ENCODE measurements around the gene HDAC10.

The HDAC10 gene

DNA sequence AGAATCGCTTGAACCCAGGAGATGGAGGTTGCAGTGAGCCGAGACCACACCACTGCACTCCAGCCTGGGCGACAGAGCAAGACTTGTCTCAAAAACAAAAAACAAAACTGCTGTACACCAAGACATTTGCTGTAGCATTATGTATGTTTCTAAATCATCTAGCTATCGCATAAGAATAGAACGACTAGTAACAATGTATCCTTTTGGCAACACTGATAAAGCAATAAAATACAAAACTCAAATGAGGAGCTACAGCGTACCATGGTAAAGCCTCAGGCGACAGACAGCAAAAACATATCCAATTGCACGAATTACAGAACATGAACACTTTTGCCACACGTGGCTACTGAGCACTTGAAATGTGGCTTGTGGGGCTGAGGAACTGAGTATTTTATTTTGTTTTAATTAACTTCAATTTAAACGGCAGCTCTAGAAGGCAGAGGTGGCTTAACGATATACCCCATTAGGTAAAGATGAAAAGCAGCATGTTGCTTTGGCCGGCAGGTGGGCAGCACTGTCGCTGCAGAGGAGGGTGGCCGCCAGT is 8.6 kb downstream of the HDAC10 start:
- no peak for DNase-seq (ENCODE audit: low read depth in 2 of 2)

DNA sequence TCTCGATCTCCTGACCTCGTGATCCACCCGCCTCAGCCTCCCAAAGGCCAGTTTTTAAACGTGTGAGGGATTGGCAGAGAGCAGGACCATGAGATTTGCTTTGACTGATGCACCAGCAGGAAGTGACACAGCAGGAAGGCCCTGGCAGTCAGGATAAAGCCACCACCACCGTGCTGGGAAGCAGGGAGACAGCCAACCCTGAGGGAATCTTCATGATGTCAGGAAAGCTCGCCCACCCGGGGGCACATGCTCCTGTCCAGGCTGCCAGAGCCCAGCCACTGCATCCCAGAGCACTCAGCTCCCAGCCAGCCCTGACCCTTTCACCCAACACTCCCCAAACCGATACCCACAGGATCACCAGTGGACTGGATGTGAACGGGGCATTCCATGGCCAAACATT is 12.3 kb downstream of the HDAC10 start:
- no peak for DNase-seq (ENCODE audit: low read depth in 2 of 2)

DNA sequence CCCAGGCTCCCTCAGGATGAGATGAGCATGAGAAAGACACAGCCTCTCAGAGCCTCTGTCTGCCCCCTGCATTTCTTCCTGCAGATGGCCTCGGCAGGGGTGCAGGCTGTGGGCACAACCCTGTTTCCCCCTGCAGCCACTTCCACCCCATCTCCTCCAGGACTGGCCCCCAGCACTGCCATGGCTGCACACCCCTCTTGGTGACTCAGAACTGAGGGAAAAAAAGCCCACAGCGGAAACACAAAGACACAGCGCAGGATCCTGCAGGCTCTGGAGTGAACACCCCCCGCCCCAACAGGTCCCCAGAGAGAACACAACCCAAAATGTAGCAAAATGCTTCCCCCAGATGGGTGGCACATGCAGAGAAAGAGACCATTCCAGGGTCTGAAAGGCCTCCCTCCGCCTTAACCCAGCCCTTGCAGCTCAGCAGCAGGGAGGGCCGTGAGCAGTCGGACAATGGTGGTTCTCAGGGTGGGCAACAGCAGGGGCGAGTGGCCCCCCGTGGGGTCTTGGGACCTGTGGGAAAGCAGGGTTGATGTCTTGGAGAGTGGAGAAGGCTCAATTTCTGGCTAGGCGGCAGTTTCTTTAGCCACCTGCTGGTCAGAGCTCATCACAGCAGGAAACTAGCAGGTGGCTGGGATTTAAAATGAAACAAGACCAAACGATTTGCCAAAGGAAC is 14.2 kb downstream of the HDAC10 start:
- DNase-seq (ENCODE audit: low read depth in 2 of 2) = no peak

DNA sequence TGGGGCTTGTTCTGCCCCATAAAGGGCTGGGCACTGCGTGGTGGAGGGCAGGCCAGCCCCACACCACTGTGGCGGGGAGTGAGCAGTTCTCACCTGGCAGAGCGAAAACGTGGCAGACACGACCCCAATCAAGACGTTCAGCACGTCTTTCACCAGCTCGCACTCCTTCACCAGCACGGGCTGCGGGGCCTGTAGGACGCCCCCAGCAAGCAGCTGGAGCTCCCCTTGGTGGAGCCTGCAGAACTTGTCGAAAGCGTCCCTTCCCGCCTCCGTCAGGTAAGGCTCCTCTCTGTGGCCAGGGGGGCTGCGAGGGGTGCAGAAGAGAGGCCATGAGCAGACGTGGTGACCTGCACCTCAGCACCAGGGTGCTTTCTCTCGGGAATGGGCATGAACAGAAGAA is 17.8 kb downstream of the HDAC10 start:
- DNase-seq (ENCODE audit: low read depth in 2 of 2) = no peak

DNA sequence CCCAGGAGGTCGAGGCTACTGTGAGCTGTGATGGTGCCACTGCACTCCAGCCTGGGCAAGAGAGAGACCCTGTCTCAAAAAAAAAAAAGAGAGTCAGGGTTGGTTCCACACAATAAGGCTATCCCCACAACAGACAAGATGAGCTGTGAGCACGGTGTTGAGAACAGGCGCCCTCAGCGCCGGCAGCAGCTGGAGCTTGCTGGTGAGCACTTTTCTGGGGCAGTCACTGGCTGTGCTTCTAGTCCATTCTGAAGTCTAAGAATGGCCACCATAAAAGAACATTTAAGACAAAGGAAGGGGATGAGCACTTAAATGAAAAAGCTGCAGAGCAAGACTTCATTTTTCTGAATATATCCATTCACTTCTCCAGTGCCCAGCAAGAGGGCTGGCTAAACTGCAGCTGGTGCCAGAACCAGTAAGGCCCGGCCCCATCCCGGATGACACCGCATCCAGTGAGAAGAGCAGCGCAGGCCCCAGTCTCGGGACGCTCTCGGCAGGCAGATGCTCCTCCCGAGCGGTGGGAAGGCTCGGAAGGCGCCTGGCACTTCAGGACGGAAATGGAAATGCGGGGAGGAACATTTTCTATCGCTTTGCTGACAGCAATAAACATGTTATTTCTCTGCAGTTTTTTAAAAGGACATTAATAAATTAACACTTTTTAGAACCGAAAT is 18.4 kb downstream of the HDAC10 start:
- DNase-seq (ENCODE audit: low read depth in 2 of 2) = no peak

DNA sequence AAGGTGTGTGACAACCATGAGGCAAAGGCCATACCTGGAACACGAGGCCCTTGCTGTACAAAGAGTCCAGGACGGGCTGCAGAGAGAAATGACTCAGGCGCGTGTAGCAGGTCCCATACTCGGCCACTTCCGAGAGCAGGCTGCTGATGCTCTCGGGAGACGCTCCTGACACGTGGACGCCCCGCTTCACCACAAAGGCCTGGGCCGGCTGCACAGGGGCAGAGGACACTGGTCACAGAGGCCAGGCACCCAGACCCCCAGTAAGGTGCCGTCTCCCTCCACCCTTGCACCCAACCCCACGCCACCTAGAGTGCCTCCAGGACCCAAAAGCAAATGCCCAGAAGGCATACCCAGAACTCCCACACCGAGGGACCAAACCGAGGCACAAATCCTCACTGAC is 21.7 kb downstream of the HDAC10 start:
- DNase-seq (ENCODE audit: low read depth in 2 of 2) = no peak

DNA sequence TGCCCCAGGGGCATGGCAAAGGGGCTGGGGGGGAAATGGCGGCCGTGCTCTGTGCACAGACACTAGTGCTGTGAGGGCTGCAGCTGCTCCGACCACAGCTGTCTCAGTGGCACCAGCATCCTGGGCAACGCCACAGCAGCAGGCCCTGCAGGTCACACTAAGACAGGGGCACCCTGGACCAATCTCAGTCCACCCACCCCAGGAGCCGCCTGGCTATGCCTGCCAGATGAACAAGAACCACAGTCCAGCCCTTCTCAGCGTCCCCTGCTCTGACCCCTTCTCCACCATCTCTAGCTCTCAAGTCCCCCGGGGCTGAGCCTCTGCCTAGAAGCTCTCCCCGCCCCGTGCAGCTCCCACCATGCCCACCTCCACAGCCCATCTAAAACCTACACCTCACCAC is 22.7 kb downstream of the HDAC10 start:
- DNase-seq (ENCODE audit: low read depth in 2 of 2) = no peak

DNA sequence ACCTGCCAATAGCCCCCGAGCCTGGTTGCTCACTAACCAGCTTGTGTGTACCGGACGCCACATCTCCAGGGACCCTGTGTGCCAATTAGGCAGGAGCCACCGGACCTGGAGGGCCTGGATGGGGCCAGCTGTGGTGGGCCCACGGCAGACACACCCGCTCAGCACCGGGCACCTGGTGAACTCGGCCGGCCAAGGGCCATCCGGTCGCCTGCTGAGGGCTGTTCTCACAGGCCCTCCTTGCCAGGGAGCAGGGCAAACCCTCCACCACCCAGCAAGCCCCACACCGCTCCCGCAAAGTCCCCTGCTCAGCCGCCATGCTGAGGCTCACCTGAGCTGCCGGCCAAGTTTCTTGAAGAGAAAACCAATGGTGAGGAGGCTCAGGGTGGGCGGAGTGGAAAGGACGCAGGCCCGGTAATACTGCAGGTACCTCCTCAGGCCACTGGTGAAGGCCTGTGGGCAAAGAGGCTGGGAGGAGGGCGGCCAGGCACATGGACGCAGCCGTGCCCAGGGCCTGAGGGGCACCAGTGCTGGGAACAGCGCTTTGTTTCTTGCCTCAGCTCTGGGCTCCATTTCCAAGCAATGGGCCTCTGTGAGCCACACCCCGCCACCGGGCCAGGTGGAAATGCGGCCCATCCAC is 23.4 kb downstream of the HDAC10 start:
- no peak for DNase-seq (ENCODE audit: low read depth in 2 of 2)

DNA sequence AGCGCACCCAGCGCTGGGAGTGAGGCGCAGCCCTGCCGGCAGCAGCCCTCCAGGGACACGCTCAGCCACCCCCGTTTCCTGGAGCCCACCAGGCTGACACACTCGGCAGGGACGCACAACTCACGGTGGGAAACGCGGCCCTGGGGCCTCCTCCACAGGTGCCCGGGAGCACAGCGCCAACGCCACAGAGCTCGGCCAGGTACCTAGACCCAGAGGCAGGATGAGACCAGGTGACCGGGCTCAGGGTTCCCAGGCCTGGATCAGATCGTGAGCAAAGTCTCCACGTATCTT is 24.2 kb downstream of the HDAC10 start:
- no peak for DNase-seq (ENCODE audit: low read depth in 2 of 2)

DNA sequence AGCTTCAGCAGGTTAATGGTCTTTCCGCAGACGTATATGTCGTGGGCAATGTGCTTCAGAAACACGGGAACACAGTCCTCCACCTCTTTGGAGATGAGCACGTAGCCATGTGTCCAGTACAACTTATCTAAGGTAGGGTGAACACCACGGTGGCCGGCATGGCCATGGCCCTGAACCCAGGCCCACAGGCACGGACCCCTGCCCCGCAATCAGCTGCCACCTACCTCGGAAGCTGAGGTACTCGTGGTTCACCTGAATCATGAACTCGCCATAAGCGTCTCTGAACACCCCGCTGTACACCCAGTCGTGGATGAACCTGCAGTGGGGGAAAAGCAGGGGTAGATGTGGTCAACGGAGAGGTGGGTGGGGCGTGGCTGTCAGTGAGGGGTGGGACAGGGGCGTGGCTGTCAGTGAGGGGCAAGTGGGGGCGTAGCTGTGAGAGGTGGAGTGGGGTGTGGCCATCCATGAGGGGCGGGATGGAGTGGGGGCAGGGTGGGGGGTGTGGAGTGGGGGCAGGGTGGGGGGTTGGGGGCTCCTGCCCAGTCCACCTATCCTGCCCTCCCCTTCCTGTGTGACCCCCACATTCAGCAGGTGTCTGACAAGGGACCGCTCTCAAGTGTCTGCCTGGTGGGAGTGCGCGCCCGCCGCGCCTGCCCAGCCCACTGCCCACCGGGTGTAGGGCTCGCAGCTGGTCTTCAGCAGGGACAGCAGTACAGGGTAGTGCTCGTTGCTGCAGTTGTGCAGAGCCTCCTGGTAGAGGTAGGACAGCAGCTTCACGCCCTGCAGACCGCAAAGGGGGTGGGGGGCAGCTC is 24.8 kb downstream of the HDAC10 start:
- no peak for DNase-seq (ENCODE audit: low read depth in 2 of 2)

DNA sequence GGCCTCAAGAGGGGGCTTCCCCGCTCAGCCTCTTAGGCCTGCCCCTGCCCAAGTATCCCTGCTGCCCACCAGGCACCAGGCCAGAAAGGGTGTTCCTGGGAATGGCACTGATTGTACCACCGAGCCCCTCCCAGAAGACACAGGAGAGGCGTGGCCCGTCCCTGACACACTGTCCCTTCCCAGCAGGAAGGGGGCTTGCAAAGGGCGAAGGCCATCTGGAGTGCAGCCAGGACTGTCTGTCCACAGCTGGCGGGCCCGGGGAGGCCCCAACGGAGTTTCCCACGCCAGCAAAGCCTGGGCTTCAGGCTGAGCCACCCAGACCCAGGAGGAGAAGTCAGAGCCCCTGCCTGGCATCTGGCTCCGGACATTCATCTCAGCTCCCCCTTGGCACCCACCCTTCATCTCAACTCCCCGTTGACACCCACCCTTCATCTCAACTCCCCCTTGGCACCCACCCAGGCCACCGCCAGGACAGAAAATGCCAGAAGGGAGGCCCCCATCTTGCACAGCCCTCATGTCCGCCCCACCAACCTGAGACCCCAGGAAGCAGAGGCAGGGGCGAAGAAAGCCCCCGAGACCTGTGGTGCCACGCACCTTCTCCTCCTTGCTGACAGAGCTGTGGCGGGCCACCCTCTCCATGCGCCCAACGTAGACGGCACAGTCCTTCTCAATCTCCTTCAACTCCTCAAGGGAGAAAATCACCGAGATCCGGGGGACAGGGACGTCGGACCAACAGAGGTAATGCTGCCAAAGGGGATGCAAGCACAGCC is 25.7 kb downstream of the HDAC10 start:
- no peak for DNase-seq (ENCODE audit: low read depth in 2 of 2)

DNA sequence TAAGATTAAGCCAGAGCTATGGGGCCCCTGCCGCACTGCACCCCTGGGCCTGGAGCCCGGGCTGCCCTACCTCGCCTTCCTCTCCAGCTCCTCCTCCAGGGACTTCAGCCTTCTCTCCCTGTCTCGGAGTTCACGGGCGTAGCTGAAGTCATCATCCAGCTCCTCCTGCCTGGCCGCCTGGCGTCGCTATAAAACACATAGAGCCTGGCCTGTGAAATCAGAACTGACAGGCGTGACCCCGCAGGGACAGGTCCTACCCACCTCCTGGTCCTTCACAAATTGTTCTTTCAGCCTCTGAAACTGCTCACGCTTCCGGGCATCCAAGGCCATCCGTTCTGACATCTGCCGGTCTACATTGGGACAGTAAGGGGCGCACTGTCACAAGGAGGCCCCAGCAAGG is 27.0 kb downstream of the HDAC10 start:
- DNase-seq (ENCODE audit: low read depth in 2 of 2) = no peak

DNA sequence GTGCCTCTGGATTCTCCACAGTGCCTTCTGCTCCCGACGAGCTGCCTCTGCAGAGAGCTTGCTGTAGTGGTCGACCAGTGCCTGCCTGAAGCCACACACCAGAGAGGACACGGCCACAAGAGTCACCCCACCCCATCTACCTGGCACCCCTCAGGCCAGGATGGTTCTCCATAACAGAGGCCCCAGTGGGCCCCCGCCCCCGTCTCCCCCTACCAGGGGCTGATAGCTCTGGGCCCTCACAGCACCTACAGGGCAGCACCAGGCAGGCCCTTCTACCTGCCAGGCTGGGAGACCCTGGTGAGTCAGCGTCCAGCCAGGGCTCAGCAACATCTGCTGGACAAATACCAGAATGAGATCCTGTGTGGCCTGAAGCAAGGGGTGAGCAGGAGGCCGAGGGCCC is 28.6 kb downstream of the HDAC10 start:
- no peak for DNase-seq (ENCODE audit: low read depth in 2 of 2)

DNA sequence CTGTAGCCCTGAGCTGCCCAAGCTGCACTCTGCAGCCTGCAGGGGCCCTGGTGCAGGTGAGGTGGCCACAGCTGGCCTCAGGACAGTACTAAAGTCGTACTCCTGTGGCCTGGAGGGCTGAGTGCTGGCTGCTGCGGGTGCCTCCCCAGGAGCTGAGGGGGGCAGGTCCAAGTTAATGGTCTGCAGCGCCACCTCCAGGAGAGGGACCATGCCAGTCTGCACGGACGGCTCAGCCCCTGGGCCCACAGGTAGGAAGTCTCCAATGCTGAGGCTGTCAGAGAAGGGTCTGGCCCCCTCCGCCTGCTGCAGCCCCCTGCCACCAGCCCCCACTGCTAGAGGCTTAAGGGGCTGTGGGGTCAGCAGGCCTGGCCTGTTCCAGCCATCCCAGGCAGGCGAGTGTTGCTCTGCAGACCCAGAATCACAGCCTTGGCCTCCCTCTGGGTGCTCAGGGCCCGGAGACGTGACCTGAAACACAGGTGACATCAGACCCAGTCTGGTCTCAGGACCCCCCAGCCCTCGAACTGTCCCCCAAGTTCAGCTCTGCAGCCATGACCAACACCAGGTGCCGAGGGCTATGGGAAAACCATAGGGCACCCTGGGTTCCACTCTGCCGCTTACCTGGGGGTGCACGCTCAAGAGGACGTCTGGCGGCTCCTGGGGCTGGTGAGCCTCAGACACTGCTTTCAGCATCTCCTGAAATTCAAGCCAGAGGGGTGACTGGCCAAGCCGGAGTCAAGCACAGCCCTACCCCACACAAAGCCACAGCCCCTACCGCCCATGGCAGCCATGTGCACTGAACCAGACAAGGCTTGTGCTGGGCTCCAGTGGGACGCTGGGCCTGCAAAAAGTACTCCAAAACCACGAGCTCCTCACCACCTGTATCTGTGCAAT is 29.4 kb downstream of the HDAC10 start:
- no peak for DNase-seq (ENCODE audit: low read depth in 2 of 2)

DNA sequence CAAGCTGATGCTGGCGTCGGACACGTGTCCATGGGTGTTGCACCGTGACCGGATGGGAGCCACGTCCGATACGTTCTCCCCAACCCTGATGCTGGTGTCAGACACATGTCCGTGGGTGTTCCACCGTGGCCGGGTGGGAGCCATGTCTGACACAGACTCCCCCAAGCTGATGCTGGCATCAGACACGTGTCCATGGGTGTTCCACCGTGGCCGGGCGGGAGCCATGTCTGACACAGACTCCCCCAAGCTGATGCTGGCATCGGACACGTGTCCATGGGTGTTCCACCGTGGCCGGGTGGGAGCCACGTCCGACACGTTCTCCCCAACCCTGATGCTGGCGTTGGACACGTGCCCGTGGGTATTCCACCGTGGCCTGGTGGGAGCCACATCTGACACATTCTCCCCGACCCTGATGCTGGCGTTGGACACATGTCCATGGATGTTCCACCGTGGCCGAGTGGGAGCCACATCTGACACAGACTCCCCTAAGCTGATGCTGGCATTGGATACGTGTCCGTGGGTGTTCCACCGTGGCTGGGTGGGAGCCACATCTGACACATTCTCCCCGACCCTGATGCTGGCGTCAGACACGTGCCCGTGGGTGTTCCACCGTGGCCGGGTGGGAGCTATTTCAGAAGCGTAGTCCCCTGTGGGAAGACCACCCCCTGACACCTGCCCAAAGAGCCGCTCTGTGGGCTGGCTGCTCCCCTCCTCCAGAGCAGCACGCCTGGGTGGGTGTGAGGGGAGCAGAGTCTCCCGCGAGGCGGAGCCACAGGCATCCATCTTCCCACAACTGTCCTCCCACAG is 30.3 kb downstream of the HDAC10 start:
- no peak for DNase-seq (ENCODE audit: low read depth in 2 of 2)

DNA sequence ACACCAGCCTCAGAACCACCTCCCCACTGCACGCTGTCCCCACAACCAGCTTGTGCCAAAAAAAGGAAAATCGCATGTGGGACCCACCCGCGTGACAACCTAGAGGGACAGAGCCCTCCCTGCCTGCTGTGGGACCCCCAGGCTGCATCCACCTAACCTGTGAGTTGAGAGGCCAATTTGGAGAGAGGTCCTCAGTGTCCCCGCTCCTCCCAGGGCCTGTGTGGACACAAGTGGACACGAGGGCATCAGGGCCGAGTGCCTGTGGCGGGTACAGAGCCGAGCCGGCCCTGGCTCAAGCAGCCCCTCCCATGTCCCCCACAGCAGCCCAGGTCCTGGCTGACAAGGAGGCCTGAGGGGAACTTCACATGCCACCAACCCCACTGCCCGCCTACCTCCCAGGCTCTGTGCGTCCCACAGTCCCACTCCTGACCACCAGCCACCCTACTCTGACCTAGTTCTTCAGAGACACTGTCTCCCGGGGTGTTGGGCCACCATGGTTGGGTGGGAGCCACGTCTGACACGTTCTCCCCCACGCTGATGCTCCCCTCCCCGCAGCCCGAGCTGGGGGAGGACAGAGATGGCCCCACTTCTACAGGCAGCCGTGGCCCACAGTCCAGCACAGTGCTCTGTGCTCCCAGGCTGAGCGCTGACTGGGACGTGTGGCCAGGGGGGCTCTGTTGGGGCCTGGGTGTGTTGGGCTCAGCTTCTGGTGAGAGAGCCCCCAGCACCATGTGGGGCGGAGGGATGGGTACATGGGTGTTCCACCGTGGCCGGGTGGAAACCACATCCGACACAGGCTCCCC is 31.1 kb downstream of the HDAC10 start:
- DNase-seq (ENCODE audit: low read depth in 2 of 2) = no peak

DNA sequence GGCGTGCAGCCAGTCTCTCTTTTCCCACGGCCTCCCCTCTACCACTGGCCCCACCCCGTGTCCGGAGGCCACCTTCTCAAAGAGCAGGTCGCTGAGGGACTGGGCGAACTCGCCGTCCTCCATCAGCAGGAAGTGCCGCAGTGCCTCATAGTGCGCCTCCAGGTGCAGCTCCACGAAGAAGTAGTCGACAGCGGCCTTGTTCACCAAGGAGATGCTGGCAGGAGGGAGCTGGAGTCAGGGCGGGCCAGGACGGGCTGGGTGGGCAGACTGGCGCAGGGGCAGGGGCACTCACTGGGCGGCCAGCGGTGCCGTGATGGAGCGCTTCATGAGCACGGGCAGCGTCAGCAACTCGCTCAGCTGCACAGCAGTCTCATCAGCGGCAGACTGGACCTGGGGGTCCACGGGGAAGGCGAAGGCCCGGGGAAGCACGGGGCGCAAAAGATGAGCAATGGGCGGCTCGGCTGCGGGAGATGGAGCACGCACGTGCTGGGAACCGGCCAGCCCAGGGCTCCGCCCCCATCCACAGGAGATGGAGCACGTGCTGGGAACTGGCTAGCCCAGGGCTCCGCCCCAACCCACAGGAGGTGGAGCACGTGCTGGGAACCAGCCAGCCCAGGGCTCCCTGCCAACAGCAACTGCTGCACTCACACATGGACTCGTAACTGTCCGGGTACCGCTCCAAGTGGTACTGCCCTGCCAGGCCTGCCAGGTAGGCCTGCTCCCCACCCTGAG is 31.9 kb downstream of the HDAC10 start:
- DNase-seq (ENCODE audit: low read depth in 2 of 2) = no peak

Data from activated CD8-positive, alpha-beta memory T cell treated with anti-CD3 and anti-CD28 coated beads for 4 hours (primary cell).